HepG2 (cell line): Measurements from ENCODE around the gene AZU1. TPM values are rescaled to one million over a fixed set of nuclear protein-coding genes. Genes with fewer than 3 reads are reported as not detected.

Experiments
- ATM ChIP-seq: fragments of 450-650 bp; IDR thresholded peaks from 2 replicates; pipeline ENCODE4 v1.7.1; 2017; ENCODE audit warnings: mild to moderate bottlenecking, borderline replicate concordance
- HNRNPH1 ChIP-seq: fragments of 200-400 bp; formaldehyde crosslinking; optimal IDR thresholded peaks from 2 replicates; pipeline ENCODE3; 2017; ENCODE audit warnings: mild to moderate bottlenecking, low read depth, low read length
- KLF11 ChIP-seq: IDR thresholded peaks from 2 replicates; pipeline ENCODE4 v1.6.1; 2016; ENCODE audit warnings: missing compliant biosample characterization
- NBN ChIP-seq: fragments of 450-650 bp; conservative IDR thresholded peaks from 2 replicates; pipeline ENCODE4 v1.6.1; 2017
- NFE2 ChIP-seq: sonication (generic); formaldehyde crosslinking; IDR thresholded peaks from 2 replicates; pipeline ENCODE4 v1.4.0; 2020; ENCODE audit warnings: missing genetic modification reagents
- SP5 ChIP-seq: IDR thresholded peaks from 2 replicates; pipeline ENCODE4 v1.6.1; 2016; ENCODE audit warnings: low read depth, borderline replicate concordance
- U2AF2 ChIP-seq: fragments of 200-400 bp; formaldehyde crosslinking; IDR thresholded peaks from 2 replicates; pipeline ENCODE4 v1.6.1; 2017; ENCODE audit warnings: low read depth, mild to moderate bottlenecking, low read length
- ZFP41 ChIP-seq: sonication (generic); formaldehyde crosslinking; IDR thresholded peaks from 2 replicates; pipeline ENCODE4 v1.4.0; 2020; ENCODE audit warnings: mild to moderate bottlenecking, missing genetic modification reagents, borderline replicate concordance
- ZFYVE20 ChIP-seq: sonication (generic); formaldehyde crosslinking; IDR thresholded peaks from 2 replicates; pipeline ENCODE4 v1.8.0; 2023; ENCODE audit warnings: low read depth, mild to moderate bottlenecking, moderate library complexity, missing genetic modification reagents, borderline replicate concordance
- ZNF501 ChIP-seq: sonication (generic); formaldehyde crosslinking; IDR thresholded peaks from 2 replicates; pipeline ENCODE4 v1.5.1; 2020; ENCODE audit warnings: mild to moderate bottlenecking, moderate library complexity, missing genetic modification reagents
- ZNF543 ChIP-seq: sonication (generic); formaldehyde crosslinking; IDR thresholded peaks from 2 replicates; pipeline ENCODE4 v1.4.0; 2020; ENCODE audit warnings: mild to moderate bottlenecking, missing genetic modification reagents
- ZNF839 ChIP-seq: sonication (generic); formaldehyde crosslinking; IDR thresholded peaks from 2 replicates; pipeline ENCODE4 v1.4.0; 2020; ENCODE audit warnings: missing genetic modification reagents, mild to moderate bottlenecking, borderline replicate concordance
- ZSCAN30 ChIP-seq: sonication (generic); formaldehyde crosslinking; IDR thresholded peaks from 2 replicates; pipeline ENCODE4 v1.5.0; 2020; ENCODE audit warnings: mild to moderate bottlenecking, missing genetic modification reagents
- polyA plus RNA-seq, 8 experiments: library from polyadenylated mRNA; depleted of rRNA in 3 of 8; stranded (reverse) in 7 of 8; unstranded in 1 of 8; fragments of >200 nt; fragmentation: Illumina TruSeq in 4 of 8; extraction: Trizol in 4 of 8; gene quantifications; 2 replicates each; pipeline versions ENCODE4 v1.2.1 to v1.2.3, GENCODE V29; 2011 to 2016; ENCODE audit warnings: low read depth in 4 of 8, missing spikeins in 1 of 8, mixed read lengths in 1 of 8; ENCODE audit not compliant: insufficient read depth in 1 of 8
- total RNA-seq, 5 experiments: library from RNA; depleted of rRNA; stranded (reverse); fragments of >200 nt; fragmentation: Illumina TruSeq; extraction: Trizol; gene quantifications; 2 replicates each; pipeline ENCODE4 v1.2.3, GENCODE V29; 2016; ENCODE audit warnings: low read depth in 1 of 5
- TF ChIP-seq, protein P1 (sequence below): IDR thresholded peaks from 2 replicates; pipeline ENCODE4 v1.6.1; 2018; ENCODE audit warnings: missing genetic modification reagents, mild to moderate bottlenecking, missing compliant biosample characterization
- TF ChIP-seq, protein P2 (sequence below): sonication (generic); formaldehyde crosslinking; IDR thresholded peaks from 2 replicates; pipeline ENCODE4 v1.5.0; 2020; ENCODE audit warnings: mild to moderate bottlenecking, missing genetic modification reagents
- TF ChIP-seq, protein P3 (sequence below): sonication (generic); formaldehyde crosslinking; IDR thresholded peaks from 2 replicates; pipeline ENCODE4 v1.5.0; 2020; ENCODE audit warnings: mild to moderate bottlenecking, missing genetic modification reagents, borderline replicate concordance

The AZU1 gene
- total and polyA plus RNA-seq, 2 of the 13 experiments (the other 11 are each of a cell fraction or from before 2014, with no cell fraction given) = not detected

DNA sequence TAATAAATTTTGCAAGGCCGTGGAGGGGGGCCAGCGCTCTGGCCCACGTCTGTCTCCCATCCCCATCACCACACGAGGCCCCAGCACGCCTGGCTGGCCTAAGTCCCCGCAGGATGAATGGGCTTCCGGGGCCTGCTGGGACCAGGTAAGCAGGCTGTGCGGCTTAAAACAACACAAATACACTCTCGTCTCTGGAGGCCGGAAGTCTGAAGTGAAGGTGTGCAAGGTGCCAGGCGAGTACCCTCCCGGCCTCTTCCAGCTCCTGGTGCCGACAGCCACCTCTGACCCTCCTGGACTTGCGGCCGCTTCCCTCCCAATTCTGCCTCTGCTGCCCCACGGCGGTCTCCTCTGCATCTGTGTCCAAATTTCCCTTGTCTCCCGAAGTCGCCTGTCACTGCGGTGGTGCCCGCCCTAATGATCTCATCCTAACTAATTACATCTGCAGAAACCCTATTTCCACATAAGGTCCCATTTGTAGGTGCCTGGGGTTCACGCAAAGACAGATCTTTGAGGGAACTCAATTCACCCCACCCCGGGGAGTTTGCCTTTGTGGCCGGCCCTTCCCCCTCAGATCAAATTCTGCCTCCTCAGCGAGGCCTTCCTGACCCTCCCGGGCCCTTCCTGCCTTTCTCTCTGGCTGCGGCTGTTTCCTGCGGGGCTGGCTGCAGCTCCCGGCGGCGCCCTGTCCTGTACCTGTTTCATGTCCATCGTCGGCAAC, 38.5 kb upstream of the AZU1 start (continued):
- no peak for TF ChIP-seq SP5
- TF ChIP-seq ATM = no peak
- TF ChIP-seq ZFYVE20 = no peak
- peak; percentile 58 for TF ChIP-seq ZNF543
- no peak for TF ChIP-seq NBN
- TF ChIP-seq, protein P1, sequence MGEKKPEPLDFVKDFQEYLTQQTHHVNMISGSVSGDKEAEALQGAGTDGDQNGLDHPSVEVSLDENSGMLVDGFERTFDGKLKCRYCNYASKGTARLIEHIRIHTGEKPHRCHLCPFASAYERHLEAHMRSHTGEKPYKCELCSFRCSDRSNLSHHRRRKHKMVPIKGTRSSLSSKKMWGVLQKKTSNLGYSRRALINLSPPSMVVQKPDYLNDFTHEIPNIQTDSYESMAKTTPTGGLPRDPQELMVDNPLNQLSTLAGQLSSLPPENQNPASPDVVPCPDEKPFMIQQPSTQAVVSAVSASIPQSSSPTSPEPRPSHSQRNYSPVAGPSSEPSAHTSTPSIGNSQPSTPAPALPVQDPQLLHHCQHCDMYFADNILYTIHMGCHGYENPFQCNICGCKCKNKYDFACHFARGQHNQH = peak; percentile 67; the same call in 1 of the 2 replicates
- TF ChIP-seq ZNF839 (CRISPR knock-in tag) = no peak
- no peak for TF ChIP-seq ZFP41
- TF ChIP-seq NFE2 (CRISPR knock-in tag) = no peak
- TF ChIP-seq, protein P2, sequence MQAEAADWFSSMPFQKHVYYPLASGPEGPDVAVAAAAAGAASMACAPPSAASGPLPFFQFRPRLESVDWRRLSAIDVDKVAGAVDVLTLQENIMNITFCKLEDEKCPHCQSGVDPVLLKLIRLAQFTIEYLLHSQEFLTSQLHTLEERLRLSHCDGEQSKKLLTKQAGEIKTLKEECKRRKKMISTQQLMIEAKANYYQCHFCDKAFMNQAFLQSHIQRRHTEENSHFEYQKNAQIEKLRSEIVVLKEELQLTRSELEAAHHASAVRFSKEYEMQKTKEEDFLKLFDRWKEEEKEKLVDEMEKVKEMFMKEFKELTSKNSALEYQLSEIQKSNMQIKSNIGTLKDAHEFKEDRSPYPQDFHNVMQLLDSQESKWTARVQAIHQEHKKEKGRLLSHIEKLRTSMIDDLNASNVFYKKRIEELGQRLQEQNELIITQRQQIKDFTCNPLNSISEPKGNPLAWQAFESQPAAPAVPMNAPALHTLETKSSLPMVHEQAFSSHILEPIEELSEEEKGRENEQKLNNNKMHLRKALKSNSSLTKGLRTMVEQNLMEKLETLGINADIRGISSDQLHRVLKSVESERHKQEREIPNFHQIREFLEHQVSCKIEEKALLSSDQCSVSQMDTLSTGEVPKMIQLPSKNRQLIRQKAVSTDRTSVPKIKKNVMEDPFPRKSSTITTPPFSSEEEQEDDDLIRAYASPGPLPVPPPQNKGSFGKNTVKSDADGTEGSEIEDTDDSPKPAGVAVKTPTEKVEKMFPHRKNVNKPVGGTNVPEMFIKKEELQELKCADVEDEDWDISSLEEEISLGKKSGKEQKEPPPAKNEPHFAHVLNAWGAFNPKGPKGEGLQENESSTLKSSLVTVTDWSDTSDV (CRISPR knock-in tag) = no peak; the same call in 1 of the 2 replicates
- no peak for TF ChIP-seq KLF11 (CRISPR knock-in tag)
- TF ChIP-seq HNRNPH1 = no peak
- TF ChIP-seq, protein P3, sequence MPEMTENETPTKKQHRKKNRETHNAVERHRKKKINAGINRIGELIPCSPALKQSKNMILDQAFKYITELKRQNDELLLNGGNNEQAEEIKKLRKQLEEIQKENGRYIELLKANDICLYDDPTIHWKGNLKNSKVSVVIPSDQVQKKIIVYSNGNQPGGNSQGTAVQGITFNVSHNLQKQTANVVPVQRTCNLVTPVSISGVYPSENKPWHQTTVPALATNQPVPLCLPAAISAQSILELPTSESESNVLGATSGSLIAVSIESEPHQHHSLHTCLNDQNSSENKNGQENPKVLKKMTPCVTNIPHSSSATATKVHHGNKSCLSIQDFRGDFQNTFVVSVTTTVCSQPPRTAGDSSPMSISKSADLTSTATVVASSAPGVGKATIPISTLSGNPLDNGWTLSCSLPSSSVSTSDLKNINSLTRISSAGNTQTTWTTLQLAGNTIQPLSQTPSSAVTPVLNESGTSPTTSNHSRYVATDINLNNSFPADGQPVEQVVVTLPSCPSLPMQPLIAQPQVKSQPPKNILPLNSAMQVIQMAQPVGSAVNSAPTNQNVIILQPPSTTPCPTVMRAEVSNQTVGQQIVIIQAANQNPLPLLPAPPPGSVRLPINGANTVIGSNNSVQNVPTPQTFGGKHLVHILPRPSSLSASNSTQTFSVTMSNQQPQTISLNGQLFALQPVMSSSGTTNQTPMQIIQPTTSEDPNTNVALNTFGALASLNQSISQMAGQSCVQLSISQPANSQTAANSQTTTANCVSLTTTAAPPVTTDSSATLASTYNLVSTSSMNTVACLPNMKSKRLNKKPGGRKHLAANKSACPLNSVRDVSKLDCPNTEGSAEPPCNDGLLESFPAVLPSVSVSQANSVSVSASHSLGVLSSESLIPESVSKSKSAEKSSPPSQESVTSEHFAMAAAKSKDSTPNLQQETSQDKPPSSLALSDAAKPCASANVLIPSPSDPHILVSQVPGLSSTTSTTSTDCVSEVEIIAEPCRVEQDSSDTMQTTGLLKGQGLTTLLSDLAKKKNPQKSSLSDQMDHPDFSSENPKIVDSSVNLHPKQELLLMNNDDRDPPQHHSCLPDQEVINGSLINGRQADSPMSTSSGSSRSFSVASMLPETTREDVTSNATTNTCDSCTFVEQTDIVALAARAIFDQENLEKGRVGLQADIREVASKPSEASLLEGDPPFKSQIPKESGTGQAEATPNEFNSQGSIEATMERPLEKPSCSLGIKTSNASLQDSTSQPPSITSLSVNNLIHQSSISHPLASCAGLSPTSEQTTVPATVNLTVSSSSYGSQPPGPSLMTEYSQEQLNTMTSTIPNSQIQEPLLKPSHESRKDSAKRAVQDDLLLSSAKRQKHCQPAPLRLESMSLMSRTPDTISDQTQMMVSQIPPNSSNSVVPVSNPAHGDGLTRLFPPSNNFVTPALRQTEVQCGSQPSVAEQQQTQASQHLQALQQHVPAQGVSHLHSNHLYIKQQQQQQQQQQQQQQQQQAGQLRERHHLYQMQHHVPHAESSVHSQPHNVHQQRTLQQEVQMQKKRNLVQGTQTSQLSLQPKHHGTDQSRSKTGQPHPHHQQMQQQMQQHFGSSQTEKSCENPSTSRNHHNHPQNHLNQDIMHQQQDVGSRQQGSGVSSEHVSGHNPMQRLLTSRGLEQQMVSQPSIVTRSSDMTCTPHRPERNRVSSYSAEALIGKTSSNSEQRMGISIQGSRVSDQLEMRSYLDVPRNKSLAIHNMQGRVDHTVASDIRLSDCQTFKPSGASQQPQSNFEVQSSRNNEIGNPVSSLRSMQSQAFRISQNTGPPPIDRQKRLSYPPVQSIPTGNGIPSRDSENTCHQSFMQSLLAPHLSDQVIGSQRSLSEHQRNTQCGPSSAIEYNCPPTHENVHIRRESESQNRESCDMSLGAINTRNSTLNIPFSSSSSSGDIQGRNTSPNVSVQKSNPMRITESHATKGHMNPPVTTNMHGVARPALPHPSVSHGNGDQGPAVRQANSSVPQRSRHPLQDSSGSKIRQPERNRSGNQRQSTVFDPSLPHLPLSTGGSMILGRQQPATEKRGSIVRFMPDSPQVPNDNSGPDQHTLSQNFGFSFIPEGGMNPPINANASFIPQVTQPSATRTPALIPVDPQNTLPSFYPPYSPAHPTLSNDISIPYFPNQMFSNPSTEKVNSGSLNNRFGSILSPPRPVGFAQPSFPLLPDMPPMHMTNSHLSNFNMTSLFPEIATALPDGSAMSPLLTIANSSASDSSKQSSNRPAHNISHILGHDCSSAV = no peak
- no peak for TF ChIP-seq U2AF2
- no peak for TF ChIP-seq ZSCAN30 (CRISPR knock-in tag)
- TF ChIP-seq ZNF501 (CRISPR knock-in tag) = peak; percentile 52
